22Rv1 (cell line): ENCODE measurements around the gene PDE10A.

Source experiments
- ZFX ChIP-seq: fragments of 450-650 bp; IDR thresholded peaks from 2 replicates; pipeline ENCODE4 v1.6.1; 2017; ENCODE audit warnings: antibody characterized with exemption, borderline replicate concordance
- TF ChIP-seq, protein P1 (sequence below): fragments of 450-650 bp; IDR thresholded peaks from 2 replicates; pipeline ENCODE4 v1.5.1; 2017; ENCODE audit warnings: mild to moderate bottlenecking

DNA sequence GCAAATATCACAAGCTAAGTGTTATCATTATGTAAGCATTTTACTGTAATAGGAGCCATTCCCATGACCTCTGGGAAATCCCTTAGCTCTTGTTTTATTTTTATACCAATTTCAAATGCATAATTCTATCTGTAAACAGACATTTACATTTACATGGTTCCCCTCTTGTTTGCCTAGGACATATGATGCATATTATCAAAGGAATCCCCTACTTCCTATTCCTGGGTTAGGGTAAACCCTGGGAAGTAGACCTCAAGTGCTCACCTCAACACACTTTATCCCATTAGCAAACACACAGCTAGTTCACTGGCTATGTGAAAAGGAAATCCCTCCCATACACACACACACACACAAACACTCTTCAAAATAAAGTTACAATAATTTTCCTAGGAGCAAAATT is 27.1 kb downstream of the PDE10A start:
- TF ChIP-seq, protein P1, sequence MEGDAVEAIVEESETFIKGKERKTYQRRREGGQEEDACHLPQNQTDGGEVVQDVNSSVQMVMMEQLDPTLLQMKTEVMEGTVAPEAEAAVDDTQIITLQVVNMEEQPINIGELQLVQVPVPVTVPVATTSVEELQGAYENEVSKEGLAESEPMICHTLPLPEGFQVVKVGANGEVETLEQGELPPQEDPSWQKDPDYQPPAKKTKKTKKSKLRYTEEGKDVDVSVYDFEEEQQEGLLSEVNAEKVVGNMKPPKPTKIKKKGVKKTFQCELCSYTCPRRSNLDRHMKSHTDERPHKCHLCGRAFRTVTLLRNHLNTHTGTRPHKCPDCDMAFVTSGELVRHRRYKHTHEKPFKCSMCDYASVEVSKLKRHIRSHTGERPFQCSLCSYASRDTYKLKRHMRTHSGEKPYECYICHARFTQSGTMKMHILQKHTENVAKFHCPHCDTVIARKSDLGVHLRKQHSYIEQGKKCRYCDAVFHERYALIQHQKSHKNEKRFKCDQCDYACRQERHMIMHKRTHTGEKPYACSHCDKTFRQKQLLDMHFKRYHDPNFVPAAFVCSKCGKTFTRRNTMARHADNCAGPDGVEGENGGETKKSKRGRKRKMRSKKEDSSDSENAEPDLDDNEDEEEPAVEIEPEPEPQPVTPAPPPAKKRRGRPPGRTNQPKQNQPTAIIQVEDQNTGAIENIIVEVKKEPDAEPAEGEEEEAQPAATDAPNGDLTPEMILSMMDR: no peak
- TF ChIP-seq ZFX: no peak
